ENCODE results near the gene IRF2BP2. TPM values are rescaled to one million over a fixed set of nuclear protein-coding genes. Genes with fewer than 3 reads are reported as not detected.

IRF2BP2 gene
- total and polyA plus RNA-seq, 2 of the 13 experiments (the other 11 are each of a cell fraction or from before 2014, with no cell fraction given): 140 to 147 TPM

- WGBS (ENCODE audit: low lambda C conversion rate): 91% methylated on average over 6 of the region's 6 CpGs
- DNase-seq (ENCODE audit: low spot score): no peak
- in situ Hi-C loops (cut with HindIII; ENCODE audit: extremely low pct_ligation_motif_present, low pct_unique_long_range_greater_than_20kb): no loop called here
- Histone ChIP-seq H3K4me3 (replicated peaks in 1 of 3; ENCODE audit: insufficient read depth in 1 of 3, low read depth in 2 of 3, low read length in 3 of 3) (no peak overlapping the region), H3K27ac (ENCODE audit: extremely low read length, insufficient read depth, low read length) (no peak overlapping the region), H3K9ac (ENCODE audit: insufficient read depth, low read depth, low read length) (no peak overlapping the region), H3K9me3 (ENCODE audit: low read length) (no peaks in the 10 kb centered on the region), H3K4me1 (ENCODE audit: insufficient read depth, low read length) (peaks cover 17% of the 10 kb centered on the region), H3K27me3 (ENCODE audit: control insufficient read depth in 1 of 2, insufficient read depth in 2 of 2, low read length in 2 of 2) (no peaks in the 10 kb centered on the region; a peak in 1 of 5 replicates), H3K36me3 (replicated peaks in 1 of 2; ENCODE audit: control insufficient read depth in 1 of 2, insufficient read depth in 2 of 2, low read length in 2 of 2) (no peaks in the 10 kb centered on the region), H4K20me1 (ENCODE audit: insufficient read depth, low read length) (no peaks in the 10 kb centered on the region), H2AFZ (ENCODE audit: low read length) (no peak overlapping the region), H3K4me2 (ENCODE audit: low read depth, low read length) (no peak overlapping the region), H3K79me2 (ENCODE audit: insufficient read depth, low read length) (peaks cover 1% of the 10 kb centered on the region)
- BruUV-seq (replicated peaks): no TSS peak
- TF ChIP-seq SMARCC2 (IDR thresholded peaks at IDR 0.05): no peak
- no peak for TF ChIP-seq FUBP1 (CRISPR knock-in tag; IDR thresholded peaks at IDR 0.05; ENCODE audit: borderline replicate concordance)
- POLR2A ChIA-PET: interaction anchor here (0.6 to 0.9 kb wide), 2 partner anchors 116 to 363 kb away, joined by 3 read pairs; no protein-coding TSS in a partner anchor
- ATAC-seq: no peak
- intact Hi-C loops (cut with micrococcal nuclease; ENCODE audit: unreplicated experiment): no loop called here
- CTCF ChIA-PET (ENCODE audit: low intra/inter-chr PET ratio, low total read pairs): no interaction called here
- FAIRE-seq: no peak
Measured at GRCh38 chr1:234593771-234594504, 16.0 kb downstream of the IRF2BP2 start.

GRCh38 chr1:234593109-234593508, 16.9 kb downstream of the IRF2BP2 start:
- Histone ChIP-seq H2AFZ (ENCODE audit: low read length) (no peak overlapping the region), H3K9me3 (ENCODE audit: low read length) (no peaks in the 10 kb centered on the region), H4K20me1 (ENCODE audit: insufficient read depth, low read length) (no peaks in the 10 kb centered on the region), H3K4me1 (ENCODE audit: insufficient read depth, low read length) (peaks cover 10% of the 10 kb centered on the region; the same call in 1 of the 2 replicates), H3K27me3 (ENCODE audit: control insufficient read depth in 1 of 2, insufficient read depth in 2 of 2, low read length in 2 of 2) (no peaks in the 10 kb centered on the region; a peak in 1 of 5 replicates), H3K79me2 (ENCODE audit: insufficient read depth, low read length) (peaks cover 1% of the 10 kb centered on the region), H3K36me3 (replicated peaks in 1 of 2; ENCODE audit: control insufficient read depth in 1 of 2, insufficient read depth in 2 of 2, low read length in 2 of 2) (no peaks in the 10 kb centered on the region), H3K4me2 (ENCODE audit: low read depth, low read length) (no peak overlapping the region), H3K4me3 (replicated peaks in 1 of 3; ENCODE audit: insufficient read depth in 1 of 3, low read depth in 2 of 3, low read length in 3 of 3) (no peak overlapping the region), H3K9ac (ENCODE audit: insufficient read depth, low read depth, low read length) (no peak overlapping the region), H3K27ac (ENCODE audit: extremely low read length, insufficient read depth, low read length) (no peak overlapping the region)
- FAIRE-seq: no peak
- WGBS (ENCODE audit: low lambda C conversion rate): 94% methylated on average over 7 of the region's 7 CpGs
- POLR2A ChIA-PET: interaction anchor here (0.6 to 0.9 kb wide), 2 partner anchors 115 to 364 kb away, joined by 3 read pairs; no protein-coding TSS in a partner anchor
- in situ Hi-C loops (cut with HindIII; ENCODE audit: extremely low pct_ligation_motif_present, low pct_unique_long_range_greater_than_20kb): no loop called here
- ATAC-seq: no peak
- DNase-seq (ENCODE audit: low spot score): no peak
- TF ChIP-seq ZNF629 (CRISPR knock-in tag; conservative IDR thresholded peaks at IDR 0.05) (peak; percentile 69), CEBPB (IDR thresholded peaks at IDR 0.05; ENCODE audit: borderline replicate concordance, low read depth, low read length) (no peak), KAT7 (CRISPR knock-in tag; IDR thresholded peaks at IDR 0.05; ENCODE audit: borderline replicate concordance) (no peak)
- CTCF ChIA-PET (ENCODE audit: low intra/inter-chr PET ratio, low total read pairs): no interaction called here
- intact Hi-C loops (cut with micrococcal nuclease; ENCODE audit: unreplicated experiment): no loop called here
- no TSS peak for BruUV-seq (replicated peaks)

Data from HepG2 (cell line).